Measurements from ENCODE around the gene HSDL2.

- no peak for TF ChIP-seq POLR2A (IDR thresholded peaks at IDR 0.05; ENCODE audit: extremely low read depth, insufficient read length)
- TF ChIP-seq CTCF (IDR thresholded peaks at IDR 0.05; ENCODE audit: low read depth, low read length), result no peak
- no peak for TF ChIP-seq MAX (IDR thresholded peaks at IDR 0.05; ENCODE audit: low read depth, low read length)
- TF ChIP-seq MYC (IDR thresholded peaks at IDR 0.05; ENCODE audit: low read depth, low read length), result no peak
Observed at GRCh38 chr9:112396416-112396815, 16.5 kb downstream of the HSDL2 start.

All from NB4 (cell line).